OCI-LY3 (cell line): ENCODE data around the gene DHRSX.

Experiments
- CTCF ChIP-seq: fragments of 200-600, 300-600 bp; sonication (generic); IDR thresholded peaks from 2 replicates; pipeline ENCODE4 v1.5.1; 2014; ENCODE audit warnings: antibody characterized with exemption, low read length, low read depth
- EZH2phosphoT487 ChIP-seq: fragments of 200-600 bp; shearing (Covaris generic); IDR thresholded peaks from 2 replicates; pipeline ENCODE4 v1.6.1; 2018; ENCODE audit warnings: antibody characterized with exemption, mixed run types, low read depth

GRCh38 chrX:2449135-2449886 lies 51.5 kb downstream of the DHRSX start:
- TF ChIP-seq EZH2phosphoT487 (no peak), CTCF (no peak)
